Stimulated activated CD4-positive, alpha-beta T cell treated with anti-CD3 and anti-CD28 coated beads, Interleukin-12 subunit alpha, Interleukin-12 subunit beta, amount 100 ng/mL, for 48 hours (primary cell): Measurements from ENCODE around the gene SYNM.
A peak's percentile ranks its signal among the peaks of the same experiment; 100 is the strongest.
"Not testable (repeated sequence)": the region's sequence is repeated elsewhere in the genome, so short reads cannot be mapped to it uniquely, and the experiment has no call there.

Experiments
- DNase-seq, 3 donors: peaks; one replicate each; pipeline ENCODE4 v3.0.0-alpha.2; 2020; ENCODE audit warnings: low read depth in 2 of 3, low spot score in 1 of 3

Gene SYNM, protein sequence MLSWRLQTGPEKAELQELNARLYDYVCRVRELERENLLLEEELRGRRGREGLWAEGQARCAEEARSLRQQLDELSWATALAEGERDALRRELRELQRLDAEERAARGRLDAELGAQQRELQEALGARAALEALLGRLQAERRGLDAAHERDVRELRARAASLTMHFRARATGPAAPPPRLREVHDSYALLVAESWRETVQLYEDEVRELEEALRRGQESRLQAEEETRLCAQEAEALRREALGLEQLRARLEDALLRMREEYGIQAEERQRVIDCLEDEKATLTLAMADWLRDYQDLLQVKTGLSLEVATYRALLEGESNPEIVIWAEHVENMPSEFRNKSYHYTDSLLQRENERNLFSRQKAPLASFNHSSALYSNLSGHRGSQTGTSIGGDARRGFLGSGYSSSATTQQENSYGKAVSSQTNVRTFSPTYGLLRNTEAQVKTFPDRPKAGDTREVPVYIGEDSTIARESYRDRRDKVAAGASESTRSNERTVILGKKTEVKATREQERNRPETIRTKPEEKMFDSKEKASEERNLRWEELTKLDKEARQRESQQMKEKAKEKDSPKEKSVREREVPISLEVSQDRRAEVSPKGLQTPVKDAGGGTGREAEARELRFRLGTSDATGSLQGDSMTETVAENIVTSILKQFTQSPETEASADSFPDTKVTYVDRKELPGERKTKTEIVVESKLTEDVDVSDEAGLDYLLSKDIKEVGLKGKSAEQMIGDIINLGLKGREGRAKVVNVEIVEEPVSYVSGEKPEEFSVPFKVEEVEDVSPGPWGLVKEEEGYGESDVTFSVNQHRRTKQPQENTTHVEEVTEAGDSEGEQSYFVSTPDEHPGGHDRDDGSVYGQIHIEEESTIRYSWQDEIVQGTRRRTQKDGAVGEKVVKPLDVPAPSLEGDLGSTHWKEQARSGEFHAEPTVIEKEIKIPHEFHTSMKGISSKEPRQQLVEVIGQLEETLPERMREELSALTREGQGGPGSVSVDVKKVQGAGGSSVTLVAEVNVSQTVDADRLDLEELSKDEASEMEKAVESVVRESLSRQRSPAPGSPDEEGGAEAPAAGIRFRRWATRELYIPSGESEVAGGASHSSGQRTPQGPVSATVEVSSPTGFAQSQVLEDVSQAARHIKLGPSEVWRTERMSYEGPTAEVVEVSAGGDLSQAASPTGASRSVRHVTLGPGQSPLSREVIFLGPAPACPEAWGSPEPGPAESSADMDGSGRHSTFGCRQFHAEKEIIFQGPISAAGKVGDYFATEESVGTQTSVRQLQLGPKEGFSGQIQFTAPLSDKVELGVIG (N-terminal part only)

DNA sequence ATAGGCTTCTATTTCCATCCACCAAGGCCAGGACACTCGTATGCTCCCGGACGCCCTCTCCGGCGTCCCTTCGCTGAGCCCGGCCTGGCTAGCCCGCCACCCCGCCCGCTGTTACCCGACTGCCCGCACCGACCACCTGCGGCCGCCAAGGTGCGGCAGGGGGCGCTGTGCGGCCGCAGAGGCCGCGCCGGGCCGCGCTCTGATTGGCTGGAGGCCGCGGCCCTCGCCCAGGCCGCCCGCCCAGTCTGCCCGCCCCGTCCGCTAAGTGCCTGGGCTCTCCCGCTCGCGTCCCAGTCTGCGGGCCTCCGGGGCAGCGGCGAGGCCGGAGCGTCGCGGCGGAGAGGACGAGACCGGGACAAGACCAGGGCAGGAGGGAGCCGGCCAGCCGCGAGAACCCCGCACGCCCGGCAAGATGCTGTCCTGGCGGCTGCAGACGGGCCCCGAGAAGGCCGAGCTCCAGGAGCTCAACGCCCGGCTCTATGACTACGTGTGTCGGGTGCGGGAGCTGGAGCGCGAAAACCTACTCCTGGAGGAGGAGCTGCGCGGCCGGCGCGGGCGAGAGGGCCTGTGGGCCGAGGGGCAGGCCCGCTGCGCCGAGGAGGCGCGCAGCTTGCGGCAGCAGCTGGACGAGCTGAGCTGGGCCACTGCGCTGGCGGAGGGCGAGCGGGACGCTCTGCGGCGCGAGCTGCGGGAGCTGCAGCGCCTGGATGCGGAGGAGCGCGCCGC is at the start of gene SYNM:
TSS of gene SYNM (plus strand) at position 293 of the 726 bp plus-strand sequence. CDS start at position 413, 120 bp downstream.
- peak in 2 of 3 donors; percentile 16 to 25 for DNase-seq

DNA sequence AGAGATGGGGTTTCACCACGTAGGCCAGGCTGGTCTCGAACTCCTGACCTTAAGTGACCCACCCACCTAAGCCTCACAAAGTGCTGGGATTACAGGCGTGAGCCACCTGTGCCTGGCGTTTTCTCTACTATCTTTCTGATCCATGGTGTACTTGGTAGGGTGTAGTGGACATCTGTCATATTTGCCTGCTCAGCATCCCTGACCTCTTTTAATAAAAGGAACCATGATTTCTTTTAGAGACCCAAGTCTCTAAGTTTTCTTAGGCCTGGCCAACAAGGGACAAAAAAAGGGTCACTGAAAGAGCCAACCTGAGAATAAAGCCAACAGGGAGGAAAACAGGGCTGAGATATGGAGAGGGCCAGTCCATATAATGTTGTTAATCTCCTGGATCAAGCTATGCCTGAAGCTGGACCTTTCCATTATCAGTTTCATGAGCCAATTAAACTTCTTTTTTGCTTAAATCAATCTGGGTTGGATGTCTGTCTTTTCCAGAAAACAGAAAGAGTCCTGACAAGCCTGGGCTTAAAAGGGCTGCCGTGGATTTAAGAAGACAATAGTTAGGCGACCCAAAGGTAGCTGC is 49.2 kb upstream of the SYNM start:
- no peak for DNase-seq

DNA sequence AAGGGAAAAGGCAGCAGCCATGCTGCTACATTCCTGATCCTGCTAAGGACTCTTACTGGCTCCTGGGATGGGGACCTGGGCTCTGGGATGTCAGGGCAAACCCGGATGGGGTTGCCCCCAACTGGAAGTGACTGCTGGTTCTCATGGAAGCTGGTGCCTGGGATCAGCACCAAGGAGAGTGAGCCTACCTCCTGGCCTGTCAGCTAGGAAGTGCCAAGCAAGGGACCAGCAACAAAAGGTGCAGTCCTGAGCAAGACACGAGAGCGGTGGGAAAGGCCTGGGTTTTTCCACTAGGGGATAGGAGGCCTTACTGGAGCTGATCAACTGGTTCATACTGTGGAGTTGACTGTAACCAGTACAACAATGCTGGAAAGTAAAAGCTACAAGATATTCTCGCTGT is 47.9 kb upstream of the SYNM start:
- DNase-seq = no peak

DNA sequence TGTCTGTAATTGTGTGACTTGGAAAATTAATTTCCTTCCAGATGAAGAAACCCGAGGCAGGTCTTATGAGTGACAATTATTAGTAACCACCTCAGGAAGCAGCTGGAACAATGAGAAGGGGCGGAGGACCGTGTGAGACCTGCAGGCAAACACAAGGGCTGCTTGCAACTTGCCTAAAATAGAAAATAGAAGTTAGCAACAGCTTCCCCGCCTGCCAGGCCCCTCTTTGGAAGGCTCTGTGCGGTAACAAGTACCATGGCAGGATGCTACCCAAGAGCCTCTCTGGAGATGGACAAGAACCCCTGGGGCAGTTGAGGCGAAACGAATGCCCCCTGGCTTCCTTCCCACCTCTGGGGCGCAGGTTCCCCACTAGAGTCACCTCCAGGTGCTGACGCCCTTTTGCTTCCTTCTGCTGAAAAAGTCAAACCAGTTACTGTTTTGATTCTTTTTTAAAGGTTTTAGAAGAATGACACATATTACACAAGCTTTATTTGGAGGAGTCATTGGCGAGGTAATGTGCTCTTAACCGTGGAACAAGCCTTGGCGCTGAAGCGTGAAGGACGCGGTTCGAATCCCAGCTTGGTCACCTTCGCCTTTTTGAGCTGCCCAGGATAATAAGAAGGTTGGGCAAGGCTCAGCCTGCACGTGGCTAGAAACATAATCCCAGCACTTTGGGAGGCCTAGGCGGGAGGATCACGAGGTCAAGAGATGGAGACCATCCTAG is 47.0 kb upstream of the SYNM start:
- no peak for DNase-seq

DNA sequence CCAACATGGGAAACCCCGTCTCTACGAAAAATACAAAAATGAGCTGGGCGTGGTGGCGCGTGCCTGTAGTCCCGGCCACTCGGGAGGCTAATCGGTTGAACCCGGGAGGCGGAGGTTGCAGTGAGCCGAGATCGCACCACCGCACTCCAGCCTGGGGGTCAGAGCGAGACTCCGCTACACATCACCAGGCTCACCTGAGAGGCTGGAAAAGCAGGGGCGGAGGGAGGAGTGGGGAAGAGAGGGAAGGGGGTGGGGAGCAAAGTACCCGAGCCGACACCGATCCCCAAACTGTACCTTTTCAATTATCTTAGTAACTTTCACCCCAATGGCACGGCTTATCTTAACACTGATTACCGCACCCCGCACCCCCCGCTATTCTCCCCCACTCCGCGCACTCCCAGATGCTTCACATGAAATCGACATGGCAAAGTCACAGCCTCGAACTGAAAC is 46.4 kb upstream of the SYNM start:
- DNase-seq = no peak

DNA sequence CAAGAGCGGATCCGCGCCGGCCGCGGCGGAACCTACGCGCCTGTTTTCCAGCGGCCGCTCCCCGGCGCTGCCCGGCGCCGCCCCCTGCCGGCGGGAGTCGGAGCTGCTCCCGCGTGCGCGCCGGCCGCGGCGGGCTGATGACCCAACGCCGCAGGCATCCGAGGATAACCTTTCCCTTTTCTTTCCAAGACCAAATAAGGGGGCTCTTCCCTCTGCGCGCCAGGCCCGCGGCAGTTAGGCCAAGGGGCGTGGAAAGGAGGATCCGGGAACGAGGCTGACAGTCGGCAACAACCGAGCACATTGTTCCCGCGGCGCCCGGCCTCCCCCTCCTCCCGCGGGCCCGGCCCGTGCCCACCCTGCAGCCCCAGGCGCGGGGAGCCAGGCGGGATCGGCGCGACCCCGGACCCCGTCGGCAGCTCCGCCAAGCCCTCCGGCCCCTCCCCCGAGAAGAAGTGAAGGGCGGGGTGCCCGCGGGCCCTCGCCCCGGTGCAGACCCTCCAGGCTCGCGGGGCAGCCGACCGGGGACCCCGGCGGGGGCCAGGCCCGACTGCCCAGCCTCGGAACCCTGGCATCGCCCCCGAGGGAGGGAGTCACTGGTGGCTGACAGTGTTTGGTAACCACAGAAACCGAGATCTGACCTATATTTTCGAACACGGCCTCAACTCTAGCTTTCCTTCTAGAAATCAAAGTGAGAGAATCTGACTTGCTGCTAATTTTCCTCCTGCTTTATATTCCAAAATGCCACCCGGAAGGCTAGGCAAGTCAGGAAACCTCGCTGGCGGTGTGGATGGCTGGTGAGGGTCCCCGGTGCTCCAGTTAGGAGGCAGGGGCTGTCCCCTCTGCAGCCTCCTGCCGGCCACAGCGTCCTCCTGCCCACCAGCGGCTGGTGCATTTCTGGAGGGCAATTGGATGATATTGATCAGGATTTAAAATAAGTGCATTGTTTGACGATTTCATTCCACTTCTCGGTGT is 45.6 kb upstream of the SYNM start:
- DNase-seq = peak in 2 of 3 donors; percentile 33 to 36

DNA sequence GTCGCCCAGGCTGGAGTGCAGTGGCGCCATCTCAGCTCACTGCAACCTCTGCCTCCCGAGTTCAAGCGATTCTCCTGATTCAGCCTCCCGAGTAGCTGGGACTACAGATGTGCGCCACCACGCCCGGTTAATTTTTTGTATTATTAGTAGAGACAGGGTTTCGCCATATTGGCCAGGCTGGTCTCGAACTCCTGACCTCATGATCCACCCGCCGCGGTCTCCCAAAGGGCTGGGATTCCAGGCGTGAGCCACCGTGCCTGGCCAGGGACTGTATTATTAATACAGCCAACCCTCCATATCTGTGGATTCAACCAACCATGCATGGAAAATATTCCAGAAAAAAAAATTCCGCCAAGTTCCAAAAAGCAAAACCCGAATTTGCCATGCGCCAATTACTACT is 44.7 kb upstream of the SYNM start:
- DNase-seq = not testable (repeated sequence)

DNA sequence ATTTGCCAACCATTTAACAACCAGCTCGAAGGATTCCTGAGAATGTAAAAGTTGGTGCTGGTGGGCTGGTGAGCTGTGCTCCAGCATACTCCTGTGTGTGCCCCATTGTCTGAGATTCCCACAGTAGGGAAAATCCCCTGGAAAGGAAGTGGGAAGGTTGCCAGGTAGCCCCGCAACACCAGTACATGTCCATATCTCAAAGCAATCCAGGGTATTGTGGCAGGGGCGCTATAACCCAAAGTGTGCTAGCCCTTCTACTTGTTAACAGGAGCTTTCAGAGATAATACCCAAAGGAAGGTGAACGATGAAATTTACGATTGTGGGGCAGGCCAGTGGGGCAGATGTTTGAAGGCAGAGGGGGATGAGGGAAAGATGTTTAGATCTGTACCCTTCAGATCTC is 42.7 kb upstream of the SYNM start:
- no peak for DNase-seq

DNA sequence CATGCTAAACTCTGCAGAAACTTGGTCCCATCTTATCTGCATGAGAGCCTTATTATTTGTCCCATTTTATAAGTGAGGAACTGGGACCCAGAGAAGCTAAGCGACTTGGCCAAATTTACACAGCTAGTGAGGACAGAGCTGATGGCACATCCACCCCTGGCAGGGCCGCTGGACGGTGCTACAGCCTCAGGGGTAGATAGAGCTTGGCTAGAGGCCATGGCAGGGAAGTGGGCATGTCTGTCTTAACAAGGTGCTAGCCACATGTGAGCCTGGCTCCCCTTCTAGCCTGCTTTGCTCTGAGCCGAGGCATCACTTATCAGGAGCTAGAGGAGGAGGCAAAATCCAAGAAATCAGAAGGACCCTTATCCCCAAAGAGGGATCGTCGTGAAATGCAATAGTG is 36.7 kb upstream of the SYNM start:
- no peak for DNase-seq

DNA sequence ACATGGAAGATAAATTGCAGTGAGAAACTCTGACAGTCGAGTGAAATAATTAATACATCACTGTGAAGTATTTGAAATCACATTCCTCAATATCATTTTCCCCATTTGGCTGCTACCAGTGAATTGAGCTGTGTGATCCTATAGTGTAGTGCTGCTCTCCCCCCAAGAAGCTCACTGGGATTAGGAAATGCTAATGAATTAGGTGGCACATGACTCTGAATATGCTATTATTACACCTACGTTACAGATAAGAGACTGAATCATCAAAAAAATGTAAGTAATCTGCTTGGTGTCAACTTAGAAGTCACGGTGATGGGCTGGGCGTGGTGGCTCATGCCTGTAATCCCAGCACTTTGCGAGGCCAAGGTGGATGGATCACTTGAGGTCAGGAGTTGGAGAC is 34.7 kb upstream of the SYNM start:
- DNase-seq = no peak

DNA sequence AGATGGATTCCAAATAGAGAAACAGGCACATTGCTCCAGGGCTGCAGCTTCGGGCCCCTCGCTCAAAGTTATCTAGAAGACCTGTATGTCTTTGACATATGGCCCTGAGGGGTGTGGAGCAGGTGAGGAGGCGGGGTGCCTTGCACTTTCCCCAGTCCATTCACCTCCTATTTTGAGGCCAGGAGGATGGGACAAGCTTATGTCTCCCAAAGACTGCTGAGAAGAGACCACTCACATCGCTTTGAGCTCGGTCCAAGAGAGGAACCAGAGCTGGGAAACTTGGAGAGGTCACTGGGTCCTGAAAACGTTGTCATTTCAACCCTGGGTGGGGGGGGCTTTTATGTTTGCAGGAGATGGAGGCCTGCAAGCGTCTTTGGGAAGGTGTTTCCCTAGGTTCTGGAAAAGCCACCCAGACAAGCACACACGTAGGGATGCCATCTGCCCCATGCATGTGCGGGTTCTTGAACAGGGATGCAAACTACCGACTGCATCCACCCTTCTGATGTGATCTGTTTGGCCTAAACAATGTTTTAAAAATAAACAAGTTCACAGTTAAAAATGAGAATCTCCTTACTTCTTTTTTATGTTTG is 33.7 kb upstream of the SYNM start:
- DNase-seq = no peak

DNA sequence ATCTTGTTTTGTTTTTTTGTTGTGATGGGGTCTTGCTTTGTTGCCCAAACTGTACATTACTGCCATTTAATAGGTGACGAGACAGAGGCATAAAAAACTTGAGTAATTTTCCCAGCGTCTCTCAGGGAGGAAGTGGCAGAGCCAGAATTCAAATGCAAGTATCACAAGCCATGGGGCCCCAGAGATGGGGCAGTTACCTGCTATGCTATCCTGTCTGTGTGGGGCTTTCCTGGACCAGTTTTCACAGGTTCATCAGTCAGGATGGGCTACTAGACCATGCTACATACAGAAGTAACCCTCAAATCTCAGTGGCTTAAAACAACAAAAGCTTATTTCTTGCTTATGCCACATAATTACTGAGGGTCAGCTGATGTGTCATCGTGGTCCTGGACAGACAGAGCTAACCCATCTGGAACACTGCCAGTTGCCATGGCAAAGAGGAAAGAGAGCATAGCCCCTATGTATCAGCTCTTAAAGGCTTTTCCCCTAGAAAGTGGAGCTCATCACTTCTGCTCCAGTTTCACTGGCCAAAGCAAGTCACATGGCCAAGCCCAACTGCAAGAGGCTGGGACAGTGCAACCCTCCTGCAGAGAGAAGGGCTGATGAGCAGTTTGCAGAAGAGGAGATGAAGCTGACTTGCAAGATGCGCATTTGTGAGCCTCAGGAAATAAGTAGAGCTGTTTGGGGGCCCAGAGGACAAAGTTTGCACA is 31.7 kb upstream of the SYNM start:
- no peak for DNase-seq

DNA sequence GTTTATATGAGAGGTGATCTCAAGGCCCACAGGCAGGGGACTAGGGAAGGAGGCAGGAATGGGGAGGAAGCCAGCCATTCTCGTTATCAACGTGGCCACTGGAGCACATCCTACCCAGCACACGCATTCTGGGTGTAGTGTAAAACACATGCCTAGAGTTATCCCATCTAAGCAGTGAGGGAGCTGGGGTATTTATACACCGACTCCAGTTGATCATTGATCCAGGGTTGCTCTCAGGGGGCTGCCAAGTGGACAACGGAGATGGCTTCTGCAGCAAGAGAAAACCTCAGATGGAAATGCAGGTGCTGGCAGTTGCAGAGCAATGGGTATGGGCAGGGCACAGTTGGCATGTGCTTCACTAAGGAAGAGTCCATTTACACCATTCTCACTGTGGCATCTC is 30.4 kb upstream of the SYNM start:
- DNase-seq = no peak

DNA sequence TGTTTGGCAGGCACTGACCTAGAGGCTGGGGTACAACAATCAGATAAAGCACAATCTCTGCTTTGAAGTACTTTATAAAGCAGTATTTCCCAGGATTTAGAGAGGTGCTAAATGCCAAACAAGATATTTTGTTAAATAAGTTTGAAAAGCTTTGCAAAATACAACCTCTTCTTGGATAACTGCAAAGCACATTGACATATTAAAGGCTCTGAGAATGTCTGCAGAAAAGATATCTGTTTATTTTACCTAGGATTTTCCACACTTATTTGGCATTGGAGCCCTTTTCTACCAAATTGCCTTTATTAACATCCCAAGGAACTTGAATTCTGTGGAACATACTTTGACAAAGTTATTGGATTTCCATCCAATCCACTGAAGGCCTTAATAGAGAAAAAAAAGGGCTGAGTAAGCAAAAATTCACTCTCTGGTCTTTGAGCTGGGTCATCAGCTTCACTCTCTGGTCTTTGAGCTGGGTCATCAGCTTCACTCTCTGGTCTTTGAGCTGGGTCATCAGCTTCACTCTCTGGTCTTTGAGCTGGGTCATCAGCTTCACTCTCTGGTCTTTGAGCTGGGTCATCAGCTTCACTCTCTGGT is 29.7 kb upstream of the SYNM start:
- DNase-seq = not testable (repeated sequence)

DNA sequence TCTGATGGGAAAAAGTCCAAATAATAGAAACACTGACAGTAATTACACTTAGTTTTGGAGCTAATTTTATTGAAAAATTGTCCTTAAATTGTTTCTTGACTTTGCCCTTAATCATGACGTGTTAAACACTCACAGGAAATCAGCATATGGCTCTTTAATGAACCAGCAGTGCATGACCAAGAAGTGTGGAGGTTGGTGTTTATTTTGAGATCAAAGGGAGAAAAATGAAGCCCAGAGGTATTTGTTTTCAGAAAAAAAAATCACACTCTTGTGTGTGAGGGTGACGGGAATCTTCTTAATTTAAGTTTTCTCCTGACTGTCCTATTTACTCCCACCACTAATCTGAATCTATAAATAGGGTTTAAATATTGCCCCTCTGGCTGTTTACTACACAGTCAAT is 28.8 kb upstream of the SYNM start:
- DNase-seq = no peak

DNA sequence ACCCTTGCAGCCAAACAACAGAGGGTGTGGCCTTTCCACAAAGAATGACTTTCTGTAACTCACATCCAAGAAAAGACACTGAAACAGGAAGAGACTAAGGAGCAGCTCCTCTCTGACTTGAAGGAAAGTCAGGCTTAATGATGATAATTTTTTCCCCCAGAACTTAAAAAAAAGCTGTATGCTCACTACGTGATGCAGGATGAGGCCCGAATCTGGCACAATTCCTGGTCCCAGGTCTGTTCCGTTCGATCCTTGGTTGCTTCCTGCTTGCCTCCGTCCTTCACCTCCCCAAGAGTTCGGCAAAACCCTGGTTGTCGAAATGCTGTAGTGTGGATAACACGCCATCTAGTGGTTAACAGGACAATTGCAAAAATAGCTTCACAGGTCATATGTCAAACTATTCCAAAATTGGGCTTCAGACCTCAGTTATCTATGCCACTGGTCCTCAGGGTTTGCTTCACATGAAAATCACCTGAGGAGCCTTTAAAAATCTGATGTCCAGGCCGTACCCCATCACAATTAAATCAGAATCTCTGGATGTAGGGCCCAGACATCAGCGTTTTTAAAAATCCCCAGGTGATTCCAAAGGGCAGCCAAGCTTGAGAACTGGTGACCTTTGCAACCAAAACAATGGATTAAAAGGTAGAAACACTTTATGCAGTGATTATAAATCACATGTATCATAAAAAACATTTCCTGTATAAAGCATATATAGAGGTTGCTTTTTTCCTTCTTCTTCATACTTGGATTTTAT is 28.1 kb upstream of the SYNM start:
- peak in 2 of 3 donors; percentile 17 to 51 for DNase-seq
